ENCODE results near the gene MOB3A.
"Not testable (repeated sequence)": the region's sequence is repeated elsewhere in the genome, so short reads cannot be mapped to it uniquely, and the experiment has no call there.

MOB3A gene

DNA sequence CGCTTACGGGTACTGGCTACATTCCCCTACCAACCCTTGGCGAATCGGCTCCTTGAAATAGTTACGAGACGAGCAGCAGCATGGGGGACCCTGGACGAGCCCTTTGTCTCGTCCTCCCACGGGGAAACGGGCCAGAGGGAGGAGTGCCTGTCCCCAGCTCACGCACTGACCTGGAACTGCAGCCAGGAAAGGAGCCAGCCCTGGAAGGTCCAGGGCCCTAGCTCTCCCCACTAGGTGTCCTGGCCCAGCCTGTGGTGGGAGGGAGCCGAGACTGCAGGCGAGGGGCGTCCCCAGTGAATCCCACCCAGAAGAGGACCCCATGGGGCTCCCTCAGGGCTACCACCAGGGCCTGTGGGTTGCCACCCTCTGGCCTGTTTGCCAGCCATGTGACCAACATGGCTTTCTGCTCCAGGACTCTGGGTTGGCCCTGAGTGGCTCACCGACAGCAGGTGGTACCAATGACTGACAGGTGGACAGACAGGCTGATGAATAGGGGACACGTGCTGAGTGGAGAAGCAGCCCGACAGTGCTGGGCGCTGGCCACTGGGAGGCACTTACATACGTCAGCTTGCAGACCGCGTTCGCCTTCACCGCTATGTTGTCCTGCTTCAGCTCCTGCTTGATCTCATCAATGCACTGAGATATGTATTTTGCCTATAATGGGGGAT lies 42.1 kb upstream of the MOB3A start:
- in situ Hi-C loops (cut with MboI; ENCODE audit: low pct_unique_long_range_greater_than_20kb, low sequenced_read_pairs, unreplicated experiment) = no loop called here
- TF ChIP-seq, protein P1, sequence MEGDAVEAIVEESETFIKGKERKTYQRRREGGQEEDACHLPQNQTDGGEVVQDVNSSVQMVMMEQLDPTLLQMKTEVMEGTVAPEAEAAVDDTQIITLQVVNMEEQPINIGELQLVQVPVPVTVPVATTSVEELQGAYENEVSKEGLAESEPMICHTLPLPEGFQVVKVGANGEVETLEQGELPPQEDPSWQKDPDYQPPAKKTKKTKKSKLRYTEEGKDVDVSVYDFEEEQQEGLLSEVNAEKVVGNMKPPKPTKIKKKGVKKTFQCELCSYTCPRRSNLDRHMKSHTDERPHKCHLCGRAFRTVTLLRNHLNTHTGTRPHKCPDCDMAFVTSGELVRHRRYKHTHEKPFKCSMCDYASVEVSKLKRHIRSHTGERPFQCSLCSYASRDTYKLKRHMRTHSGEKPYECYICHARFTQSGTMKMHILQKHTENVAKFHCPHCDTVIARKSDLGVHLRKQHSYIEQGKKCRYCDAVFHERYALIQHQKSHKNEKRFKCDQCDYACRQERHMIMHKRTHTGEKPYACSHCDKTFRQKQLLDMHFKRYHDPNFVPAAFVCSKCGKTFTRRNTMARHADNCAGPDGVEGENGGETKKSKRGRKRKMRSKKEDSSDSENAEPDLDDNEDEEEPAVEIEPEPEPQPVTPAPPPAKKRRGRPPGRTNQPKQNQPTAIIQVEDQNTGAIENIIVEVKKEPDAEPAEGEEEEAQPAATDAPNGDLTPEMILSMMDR (IDR thresholded peaks at IDR 0.05; ENCODE audit: extremely low read depth, insufficient read depth, missing control alignments) = no peak
- no peak for DNase-seq (ENCODE audit: low spot score)

DNA sequence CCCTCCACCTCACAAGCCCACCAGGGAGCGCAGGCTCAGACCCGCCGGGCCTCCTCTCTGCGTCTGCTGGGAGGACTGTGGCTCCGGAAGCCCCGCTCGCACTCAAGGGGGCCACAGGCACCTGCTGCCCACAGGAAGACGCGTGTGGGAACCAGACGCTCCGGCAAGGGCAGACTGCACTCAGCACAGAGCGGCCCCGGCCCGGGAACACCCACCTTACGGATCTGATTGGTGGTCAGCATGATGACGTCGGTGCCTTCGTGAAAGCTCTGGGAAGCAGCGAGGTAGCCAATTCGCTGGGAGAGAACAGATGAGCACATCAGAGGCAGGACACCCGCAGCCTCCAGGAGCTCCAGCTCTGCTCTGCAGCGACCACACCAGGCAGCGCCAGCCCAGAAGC lies 40.7 kb upstream of the MOB3A start:
- TF ChIP-seq, protein P1 (IDR thresholded peaks at IDR 0.05; ENCODE audit: extremely low read depth, insufficient read depth, missing control alignments) = no peak
- DNase-seq (ENCODE audit: low spot score) = no peak
- in situ Hi-C loops (cut with MboI; ENCODE audit: low pct_unique_long_range_greater_than_20kb, low sequenced_read_pairs, unreplicated experiment) = no loop called here

DNA sequence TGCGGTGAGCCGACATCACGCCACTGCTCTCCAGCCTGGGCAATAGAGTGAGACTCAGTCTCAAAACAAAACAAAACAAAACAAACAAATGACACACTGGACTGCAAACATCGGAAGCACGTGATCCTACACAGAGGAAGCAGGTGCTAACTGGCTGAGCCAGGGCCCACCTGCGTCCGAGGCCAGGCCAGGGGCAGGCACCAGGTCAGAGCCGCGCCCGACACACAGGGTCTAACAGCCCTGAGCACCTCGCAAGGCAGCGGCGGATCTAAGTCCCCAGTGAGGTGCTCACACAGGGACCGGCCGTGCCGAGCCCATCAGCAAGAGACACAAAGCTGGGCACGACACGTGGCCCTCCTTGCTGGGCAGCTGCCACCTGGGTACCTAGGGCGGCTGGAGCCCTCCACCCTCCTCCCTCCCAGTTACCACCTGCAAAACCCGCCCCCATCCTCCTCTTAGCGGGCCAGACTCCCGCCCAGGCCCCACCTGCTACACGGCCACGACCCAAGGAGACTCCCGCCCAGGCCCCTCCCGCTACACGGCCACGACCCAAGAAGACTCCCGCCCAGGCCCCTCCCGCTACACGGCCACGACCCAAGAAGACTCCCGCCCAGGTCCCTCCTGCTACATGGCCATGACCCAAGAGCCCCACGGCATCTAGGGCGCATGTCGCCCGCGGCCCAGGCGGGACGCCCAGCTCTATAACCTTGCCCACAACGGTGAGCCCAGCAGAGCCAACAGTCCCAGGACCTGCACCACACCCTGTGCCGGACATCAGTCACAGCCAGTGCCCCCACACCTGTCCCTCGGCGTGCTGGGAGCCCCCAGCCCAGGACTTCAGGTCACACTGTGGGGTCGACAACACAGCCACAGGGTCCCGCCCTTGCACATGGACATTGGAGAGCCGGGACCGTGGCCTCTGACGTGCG lies 39.6 kb upstream of the MOB3A start:
- TF ChIP-seq, protein P1 (IDR thresholded peaks at IDR 0.05; ENCODE audit: extremely low read depth, insufficient read depth, missing control alignments) = no peak
- in situ Hi-C loops (cut with MboI; ENCODE audit: low pct_unique_long_range_greater_than_20kb, low sequenced_read_pairs, unreplicated experiment) = no loop called here

DNA sequence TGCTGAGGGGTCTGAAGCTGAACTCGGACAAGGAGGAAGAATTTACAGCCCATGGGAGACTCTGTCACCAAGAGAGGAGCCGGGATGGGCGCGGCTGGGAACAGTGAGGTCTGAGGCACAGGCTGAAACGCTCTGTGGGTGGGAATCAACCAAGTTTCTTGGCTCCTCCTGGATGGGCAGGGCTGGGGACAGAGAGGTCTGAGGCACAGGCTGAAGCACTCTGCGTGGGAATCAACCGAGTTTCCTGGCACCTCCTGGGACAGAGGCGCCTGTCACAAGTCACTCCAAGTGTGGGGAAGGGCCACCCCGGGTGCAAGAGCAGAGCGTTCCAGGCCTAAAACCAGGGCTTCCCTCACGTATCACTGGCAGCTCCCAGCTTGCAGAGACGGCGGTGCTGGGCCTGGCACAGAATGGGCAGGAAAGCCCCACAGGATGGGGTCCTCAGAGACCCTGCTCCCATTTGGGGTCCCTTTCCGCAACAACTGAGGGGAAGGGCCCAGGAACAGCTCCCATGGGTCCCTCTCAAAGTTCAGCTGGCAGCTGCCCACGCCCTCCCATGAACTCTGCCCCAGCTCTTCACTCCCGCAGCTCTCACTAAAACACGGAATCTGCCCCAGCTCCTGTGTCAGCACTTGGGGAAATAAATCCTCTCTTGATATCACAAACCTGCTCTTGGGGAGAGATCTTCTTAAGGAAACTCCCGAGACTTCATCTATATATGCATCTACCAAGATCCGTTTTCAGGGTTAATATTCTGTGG lies 36.8 kb upstream of the MOB3A start:
- TF ChIP-seq, protein P1 (IDR thresholded peaks at IDR 0.05; ENCODE audit: extremely low read depth, insufficient read depth, missing control alignments) = no peak
- DNase-seq (ENCODE audit: low spot score) = no peak
- in situ Hi-C loops (cut with MboI; ENCODE audit: low pct_unique_long_range_greater_than_20kb, low sequenced_read_pairs, unreplicated experiment) = no loop called here

More for the DNA sequence above, 39.6 kb upstream of the MOB3A start:
- no peak for DNase-seq (ENCODE audit: low spot score)

DNA sequence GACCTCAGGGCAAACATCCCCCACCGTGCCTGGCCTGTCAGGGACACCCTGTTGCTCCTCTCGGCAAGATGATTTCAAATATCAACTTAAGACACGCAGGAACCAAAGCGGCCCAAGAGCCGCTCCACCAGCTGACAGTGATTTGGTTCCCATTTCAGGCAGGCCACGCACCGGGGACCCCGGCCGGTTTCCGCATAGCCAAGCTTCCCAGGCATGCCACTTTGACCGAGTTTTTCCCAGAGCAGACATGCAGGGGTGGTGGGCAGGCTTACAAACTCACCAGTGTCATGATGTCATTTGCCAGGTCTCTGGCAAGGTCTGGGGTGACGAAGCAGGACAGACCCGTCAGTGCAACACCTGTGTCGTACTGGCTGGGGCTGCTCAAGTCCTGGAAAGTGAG lies 36.1 kb upstream of the MOB3A start:
- DNase-seq (ENCODE audit: low spot score) = no peak
- TF ChIP-seq, protein P1 (IDR thresholded peaks at IDR 0.05; ENCODE audit: extremely low read depth, insufficient read depth, missing control alignments) = no peak
- in situ Hi-C loops (cut with MboI; ENCODE audit: low pct_unique_long_range_greater_than_20kb, low sequenced_read_pairs, unreplicated experiment) = no loop called here

DNA sequence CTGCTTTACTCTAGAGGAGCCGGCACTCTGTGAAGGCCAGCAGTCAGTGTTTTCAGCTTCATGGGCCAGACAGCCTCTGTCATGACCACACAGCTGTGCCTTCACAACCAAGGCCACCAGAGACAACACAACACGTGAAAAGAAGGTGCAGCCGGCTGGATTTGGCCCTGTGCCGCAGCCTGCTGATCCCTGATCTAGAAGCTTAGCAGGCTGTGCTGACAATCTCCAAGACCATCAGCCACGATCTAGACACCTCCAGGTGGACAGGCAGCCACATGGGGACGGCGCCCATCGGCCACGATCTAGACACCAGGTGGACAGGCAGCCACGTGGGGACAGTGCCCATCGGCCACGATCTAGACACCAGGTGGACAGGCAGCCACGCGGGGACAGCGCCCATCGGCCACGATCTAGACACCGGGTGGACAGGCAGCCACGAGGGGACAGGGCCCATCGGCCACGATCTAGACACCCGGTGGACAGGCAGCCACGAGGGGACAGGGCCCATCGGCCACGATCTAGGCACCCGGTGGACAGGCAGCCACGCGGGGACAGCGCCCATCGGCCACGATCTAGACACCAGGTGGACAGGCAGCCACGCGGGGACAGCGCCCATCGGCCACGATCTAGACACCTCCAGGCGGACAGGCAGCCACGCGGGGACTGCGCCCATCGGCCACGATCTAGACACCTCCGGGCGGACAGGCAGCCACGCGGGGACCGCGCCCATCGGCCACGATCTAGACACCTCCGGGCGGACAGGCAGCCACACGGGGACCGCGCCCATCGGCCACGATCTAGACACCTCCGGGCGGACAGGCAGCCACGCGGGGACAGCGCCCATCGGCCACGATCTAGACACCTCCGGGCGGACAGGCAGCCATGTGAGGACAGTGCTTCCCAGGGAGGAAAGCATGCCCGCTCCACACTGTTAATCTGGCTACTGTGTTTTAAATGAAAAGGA lies 35.2 kb upstream of the MOB3A start:
- DNase-seq (ENCODE audit: low spot score); in situ Hi-C loops (cut with MboI; ENCODE audit: low pct_unique_long_range_greater_than_20kb, low sequenced_read_pairs, unreplicated experiment): not testable (repeated sequence)
